CD14-positive monocyte (primary cell): ENCODE measurements around the gene MLC1. TPM values are rescaled to one million over a fixed set of nuclear protein-coding genes. Genes with fewer than 3 reads are reported as not detected.
"Not testable (repeated sequence)": the region's sequence is repeated elsewhere in the genome, so short reads cannot be mapped to it uniquely, and the experiment has no call there.

Experiments
- DNase-seq, 3 donors: peaks; one replicate each; pipeline ENCODE4 v3.0.0-alpha.2; 2011 to 2022
- H2AFZ ChIP-seq: 2 replicates; pipeline ENCODE4 v1.6.0; 2012; ENCODE audit warnings: mild to moderate bottlenecking, low read depth, low read length, inconsistent platforms; ENCODE audit not compliant: insufficient read depth, poor library complexity, severe bottlenecking
- H3K27ac ChIP-seq, 2 donors: 1 replicate in 1 of 2; 2 replicates in 1 of 2; pipeline ENCODE4 v1.5.1; 2012 to 2013; ENCODE audit warnings: low read length in 2 of 2, control low read depth in 1 of 2, inconsistent platforms in 1 of 2, low read depth in 1 of 2, mild to moderate bottlenecking in 1 of 2
- H3K27me3 ChIP-seq, 2 donors: one replicate each; pipeline versions ENCODE4 v1.6.0 to v1.6.1; 2011 to 2013; ENCODE audit warnings: low read length in 2 of 2; ENCODE audit not compliant: control insufficient read depth in 2 of 2, insufficient read depth in 2 of 2
- H3K36me3 ChIP-seq, 2 donors: replicated peaks in 1 of 2; 1 replicate in 1 of 2; 2 replicates in 1 of 2; pipeline versions ENCODE4 v1.5.1 to v1.6.1; 2012 to 2013; ENCODE audit warnings: low read length in 2 of 2, control low read depth in 1 of 2, inconsistent platforms in 1 of 2, mild to moderate bottlenecking in 1 of 2; ENCODE audit not compliant: insufficient read depth in 2 of 2, control insufficient read depth in 1 of 2
- H3K4me1 ChIP-seq, 2 donors: 1 replicate in 1 of 2; 2 replicates in 1 of 2; pipeline versions ENCODE4 v1.5.1 to v1.6.1; 2012 to 2013; ENCODE audit warnings: low read length in 2 of 2, control low read depth in 1 of 2, inconsistent platforms in 1 of 2, mild to moderate bottlenecking in 1 of 2, moderate library complexity in 1 of 2; ENCODE audit not compliant: insufficient read depth in 2 of 2, control insufficient read depth in 1 of 2
- H3K4me2 ChIP-seq: replicated peaks from 2 replicates; pipeline ENCODE3; 2012; ENCODE audit warnings: low read length, moderate library complexity, mild to moderate bottlenecking; ENCODE audit not compliant: poor library complexity, severe bottlenecking; ENCODE audit errors: extremely low read depth
- H3K4me3 ChIP-seq, 3 experiments: fragments of 200-600 bp in 1 of 3; sonication (generic) in 1 of 3; replicated peaks in 1 of 3; 1 replicate in 2 of 3; 2 replicates in 1 of 3; pipeline ENCODE4 v1.5.1; 2011 to 2013; ENCODE audit warnings: low read length in 3 of 3, mild to moderate bottlenecking in 3 of 3, control low read depth in 2 of 3, low read depth in 2 of 3, inconsistent platforms in 1 of 3, moderate library complexity in 1 of 3
- H3K79me2 ChIP-seq: 2 replicates; pipeline ENCODE4 v1.6.0; 2012; ENCODE audit warnings: mild to moderate bottlenecking, control low read depth, inconsistent platforms, low read length, moderate library complexity; ENCODE audit not compliant: insufficient read depth
- H3K9ac ChIP-seq: 2 replicates; pipeline ENCODE4 v1.6.0; 2017; ENCODE audit warnings: low read length, mild to moderate bottlenecking; ENCODE audit not compliant: insufficient read depth, poor library complexity, severe bottlenecking
- H3K9me3 ChIP-seq, 2 donors: replicated peaks in 1 of 2; 1 replicate in 1 of 2; 2 replicates in 1 of 2; pipeline versions ENCODE4 v1.5.1 to v1.6.1; 2012 to 2013; ENCODE audit warnings: low read length in 2 of 2, control low read depth in 1 of 2; ENCODE audit not compliant: control insufficient read depth in 1 of 2, insufficient read depth in 1 of 2
- H4K20me1 ChIP-seq: 2 replicates; pipeline ENCODE4 v1.6.0; 2012; ENCODE audit warnings: mild to moderate bottlenecking, low read length, control low read depth, moderate library complexity; ENCODE audit not compliant: insufficient read depth
- H3K27ac Mint-ChIP-seq, 7 donors: one replicate each; pipeline ENCODE4 v1.8.0; 2020; ENCODE audit warnings: mild to moderate bottlenecking in 7 of 7, mixed read lengths in 7 of 7, moderate library complexity in 6 of 7, inconsistent platforms in 2 of 7
- H3K27me3 Mint-ChIP-seq, 3 donors: one replicate each; pipeline ENCODE4 v1.8.0; 2021 to 2022; ENCODE audit warnings: low read depth in 3 of 3, mild to moderate bottlenecking in 3 of 3, mixed read lengths in 3 of 3, moderate library complexity in 3 of 3, inconsistent platforms in 1 of 3
- H3K36me3 Mint-ChIP-seq, 2 donors: one replicate each; pipeline ENCODE4 v1.8.0; 2020; ENCODE audit warnings: mixed read lengths in 2 of 2, inconsistent platforms in 1 of 2, mild to moderate bottlenecking in 1 of 2
- H3K4me1 Mint-ChIP-seq: one replicate; pipeline ENCODE4 v1.8.0; 2020; ENCODE audit warnings: mild to moderate bottlenecking, mixed read lengths
- H3K4me3 Mint-ChIP-seq, 2 donors: one replicate each; pipeline ENCODE4 v1.8.0; 2020; ENCODE audit warnings: mild to moderate bottlenecking in 2 of 2, mixed read lengths in 2 of 2, moderate library complexity in 1 of 2
- H3K9me3 Mint-ChIP-seq, 7 donors: one replicate each; pipeline ENCODE4 v1.8.0; 2020 to 2022; ENCODE audit warnings: mixed read lengths in 7 of 7, mild to moderate bottlenecking in 6 of 7, moderate library complexity in 6 of 7, inconsistent platforms in 2 of 7
- CTCF ChIP-seq: fragments of 200-600 bp; IDR thresholded peaks from one replicate; pipeline ENCODE4 v1.8.0; 2022; ENCODE audit warnings: antibody characterized with exemption, mild to moderate bottlenecking
- whole genome bisulfite sequencing: methylation state at CpG from one replicate; pipeline ENCODE4 v1.1.5; 2013; ENCODE audit warnings: missing lambda C conversion rate; ENCODE audit not compliant: insufficient coverage; 5-methylcytosine and 5-hydroxymethylcytosine counted together
- intact Hi-C, 2 donors: fragments of 100-400 bp; cut with micrococcal nuclease; formaldehyde crosslinking; loops; one replicate each; pipeline versions ENCODE4 v1.15.0 to v1.15.1; 2023
- polyA plus RNA-seq, 3 donors: library from polyadenylated mRNA; depleted of rRNA in 1 of 3; unstranded in 2 of 3; stranded (reverse) in 1 of 3; fragments of 300-500 nt in 2 of 3; fragments of >200 nt in 1 of 3; fragmentation: Illumina TruSeq in 2 of 3; gene quantifications; 1 replicate in 2 of 3; 2 replicates in 1 of 3; pipeline ENCODE4 v1.2.3, GENCODE V29; 2012 to 2021

Gene MLC1
- polyA plus RNA-seq, 3 donors: 1.6 to 3.6 (median 1.8) TPM

DNA sequence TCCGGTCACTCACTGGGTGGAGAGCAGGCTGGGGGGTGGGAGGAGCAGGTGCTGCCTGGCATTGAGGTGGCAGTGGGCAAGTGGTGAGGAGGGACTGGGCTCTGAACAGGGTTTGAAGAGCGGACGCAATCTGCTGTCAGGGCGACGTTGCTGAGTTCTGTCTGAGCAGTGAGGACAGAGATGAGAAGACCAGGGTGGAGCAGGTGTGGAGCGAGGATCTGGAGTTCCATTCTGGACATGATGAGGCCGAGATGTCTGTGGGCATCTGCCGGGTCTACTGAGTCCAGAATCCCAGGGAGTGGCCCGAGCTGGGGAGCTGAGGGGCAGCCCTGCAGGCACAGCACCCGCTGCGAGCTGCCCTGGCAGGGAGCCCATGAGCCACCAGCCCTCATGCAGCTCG lies 2.4 kb upstream of the MLC1 start:
- Mint-ChIP-seq H3K9me3 (peaks cover 12 to 40% (median 33%) of the 10 kb centered on the region in 7 donors), H3K27ac (peak overlapping the region in 1 of 7 donors; percentile 27)
- WGBS: 99% methylated on average over 12 of the region's 12 CpGs

DNA sequence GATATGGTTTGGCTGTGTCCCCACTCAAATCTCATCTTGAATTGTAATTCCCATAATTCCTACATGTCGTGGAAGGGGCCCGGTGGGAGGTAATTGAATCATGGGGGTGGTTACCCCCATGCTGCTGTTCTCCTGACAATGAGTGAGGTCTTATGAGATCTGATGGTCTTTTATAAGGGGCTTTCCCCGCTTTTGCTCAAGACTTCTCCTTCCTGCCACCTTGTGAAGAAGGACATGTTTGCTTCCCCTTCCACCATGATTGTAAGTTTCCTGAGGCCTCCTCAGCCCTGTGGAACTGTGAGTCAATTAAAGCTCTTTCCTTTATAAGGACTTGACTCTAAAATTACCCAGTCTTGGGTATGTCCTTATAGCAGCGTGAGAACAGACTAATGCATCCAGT lies 1.7 kb upstream of the MLC1 start:
- H3K27ac ChIP-seq, H3K36me3 ChIP-seq, H3K27me3 Mint-ChIP-seq, H3K79me2 ChIP-seq, H3K4me2 ChIP-seq, H3K4me3 Mint-ChIP-seq, H3K27me3 ChIP-seq, H4K20me1 ChIP-seq, H3K4me3 ChIP-seq, H3K4me1 Mint-ChIP-seq, DNase-seq, H2AFZ ChIP-seq, H3K9ac ChIP-seq, intact Hi-C loops, H3K27ac Mint-ChIP-seq: not testable (repeated sequence)
- WGBS: 100% methylated on average over 1 of the region's 4 CpGs
- H3K9me3 Mint-ChIP-seq: peaks cover 12 to 40% (median 33%) of the 10 kb centered on the region in 7 donors
- peaks cover 9 to 13% of the 10 kb centered on the region in 2 donors for H3K36me3 Mint-ChIP-seq
- Histone ChIP-seq H3K9me3 (peaks cover 21 to 23% of the 10 kb centered on the region in 2 donors), H3K4me1 (peaks cover 0 to 16% of the 10 kb centered on the region in 2 donors)

More for the DNA sequence above, 2.4 kb upstream of the MLC1 start:
- no peak overlapping the region for H3K4me3 Mint-ChIP-seq
- peaks cover 0 to 16% of the 10 kb centered on the region in 2 donors for H3K4me1 ChIP-seq
- H3K27me3 ChIP-seq: no peaks in the 10 kb centered on the region
- H3K4me1 Mint-ChIP-seq: no peaks in the 10 kb centered on the region
- H3K4me2 ChIP-seq: no peak overlapping the region
- intact Hi-C loops: no loop called here
- no peak overlapping the region for H3K9ac ChIP-seq
- H4K20me1 ChIP-seq: no peaks in the 10 kb centered on the region
- H3K79me2 ChIP-seq: peaks cover 6% of the 10 kb centered on the region
- H3K36me3 ChIP-seq: no peaks in the 10 kb centered on the region
- no peak overlapping the region for H3K27ac ChIP-seq
- H3K4me3 ChIP-seq: no peak overlapping the region
- DNase-seq: no peak
- H3K27me3 Mint-ChIP-seq: peaks cover 1 to 8% (median 2%) of the 10 kb centered on the region in 3 donors
- TF ChIP-seq CTCF: no peak
- peaks cover 9 to 13% of the 10 kb centered on the region in 2 donors for H3K36me3 Mint-ChIP-seq
- peaks cover 21 to 23% of the 10 kb centered on the region in 2 donors for H3K9me3 ChIP-seq
- H2AFZ ChIP-seq: no peak overlapping the region
